Measurements from ENCODE around the gene MORC1.

MORC1 gene

GRCh38 chr3:108914774-108915641 lies 202.9 kb downstream of the MORC1 start:
- DNase-seq = peak; percentile 32 to 46 (median 33)

GRCh38 chr3:108909799-108910198 lies 208.1 kb downstream of the MORC1 start:
- DNase-seq = no peak
- Histone ChIP-seq H3K4me1 (ENCODE audit: control insufficient read depth, insufficient read depth, low read length, poor library complexity, severe bottlenecking) (no peaks in the 10 kb centered on the region), H3K27me3 (replicated peaks; ENCODE audit: control insufficient read depth, insufficient read depth, low read length, poor library complexity, severe bottlenecking) (no peaks in the 10 kb centered on the region), H3K27ac (ENCODE audit: insufficient read depth, low read length, poor library complexity, severe bottlenecking) (no peak overlapping the region), H3K36me3 (ENCODE audit: control insufficient read depth, insufficient read depth, low read length) (no peaks in the 10 kb centered on the region), H3K9me3 (ENCODE audit: control insufficient read depth, low read length) (no peaks in the 10 kb centered on the region), H3K4me3 (ENCODE audit: insufficient read depth, low read depth, low read length, poor library complexity, severe bottlenecking) (no peak overlapping the region)

More at GRCh38 chr3:108914774-108915641, 202.9 kb downstream of the MORC1 start:
- Histone ChIP-seq H3K4me3 (ENCODE audit: insufficient read depth, low read depth, low read length, poor library complexity, severe bottlenecking) (no peak overlapping the region), H3K27me3 (replicated peaks; ENCODE audit: control insufficient read depth, insufficient read depth, low read length, poor library complexity, severe bottlenecking) (no peaks in the 10 kb centered on the region), H3K36me3 (ENCODE audit: control insufficient read depth, insufficient read depth, low read length) (no peaks in the 10 kb centered on the region), H3K4me1 (ENCODE audit: control insufficient read depth, insufficient read depth, low read length, poor library complexity, severe bottlenecking) (no peaks in the 10 kb centered on the region), H3K27ac (ENCODE audit: insufficient read depth, low read length, poor library complexity, severe bottlenecking) (no peak overlapping the region), H3K9me3 (ENCODE audit: control insufficient read depth, low read length) (no peaks in the 10 kb centered on the region)

Data from effector memory CD4-positive, alpha-beta T cell (primary cell).